K562 (cell line): Measurements from ENCODE around the gene SYNCRIP. TPM values are rescaled to one million over a fixed set of nuclear protein-coding genes. Genes with fewer than 3 reads are reported as not detected.

Experiments used
- AFF1 ChIP-seq, 2 experiments: fragments of 450-650 bp; IDR thresholded peaks; 2 replicates each; pipeline ENCODE4 v1.6.1; 2018; ENCODE audit warnings: mild to moderate bottlenecking in 2 of 2, low read depth in 1 of 2; ENCODE audit not compliant: partially characterized antibody in 2 of 2
- ARHGAP35 ChIP-seq: fragments of 450-650 bp; IDR thresholded peaks from 2 replicates; pipeline ENCODE4 v1.6.1; 2018; ENCODE audit not compliant: partially characterized antibody
- BDP1 ChIP-seq: IDR thresholded peaks from 3 replicates; pipeline ENCODE4 v1.6.1; 2011; ENCODE audit not compliant: insufficient read length, insufficient read depth
- BRD9 ChIP-seq: fragments of 450-650 bp; IDR thresholded peaks from 2 replicates; pipeline ENCODE4 v1.6.1; 2018; ENCODE audit warnings: low read depth; ENCODE audit not compliant: partially characterized antibody
- C11orf30 ChIP-seq: fragments of 450-650 bp; IDR thresholded peaks from 2 replicates; pipeline ENCODE4 v1.6.1; 2016; ENCODE audit warnings: low read depth, mild to moderate bottlenecking
- COPS2 ChIP-seq: fragments of 450-650 bp; conservative IDR thresholded peaks from 2 replicates; pipeline ENCODE4 v1.6.1; 2016; ENCODE audit warnings: mild to moderate bottlenecking, moderate library complexity
- FIP1L1 ChIP-seq: fragments of 200-400 bp; formaldehyde crosslinking; IDR thresholded peaks from 2 replicates; pipeline ENCODE4 v1.6.1; 2018; ENCODE audit warnings: mild to moderate bottlenecking, low read depth, low read length; ENCODE audit not compliant: poor library complexity, severe bottlenecking
- FOSL1 ChIP-seq: fragments of 200-800 bp; sonication (Bioruptor generic); conservative IDR thresholded peaks from 2 replicates; pipeline ENCODE4 v1.6.1; 2016; ENCODE audit warnings: missing genetic modification characterization, missing compliant biosample characterization
- GABPA ChIP-seq: fragments of 200-800 bp; sonication (Bioruptor generic); conservative IDR thresholded peaks from 2 replicates; pipeline ENCODE4 v1.6.1; 2016; ENCODE audit warnings: low read depth, missing genetic modification characterization, missing compliant biosample characterization
- GMEB1 ChIP-seq: fragments of 250-450 bp; sonication (Bioruptor Pico); IDR thresholded peaks from 2 replicates; pipeline ENCODE4 v1.4.0; 2020; ENCODE audit warnings: mild to moderate bottlenecking
- HMG20B ChIP-seq: fragments of 250-450 bp; sonication (Bioruptor Pico); IDR thresholded peaks from 2 replicates; pipeline ENCODE4 v1.5.0; 2021; ENCODE audit warnings: mild to moderate bottlenecking
- HSF4 ChIP-seq: fragments of 250-450 bp; sonication (Bioruptor Pico); IDR thresholded peaks from 2 replicates; pipeline ENCODE4 v2.1.2; 2022; ENCODE audit warnings: mild to moderate bottlenecking, moderate library complexity, borderline replicate concordance
- MEIS2 ChIP-seq: fragments of 450-650 bp; IDR thresholded peaks from 2 replicates; pipeline ENCODE4 v1.6.1; 2014; ENCODE audit warnings: mild to moderate bottlenecking; ENCODE audit not compliant: partially characterized antibody
- MLLT1 ChIP-seq, 2 experiments: fragments of 450-650 bp; IDR thresholded peaks; 2 replicates each; pipeline ENCODE4 v1.6.1; 2016
- NR2C1 ChIP-seq, 2 experiments: fragments of 450-650 bp; IDR thresholded peaks; 2 replicates each; pipeline ENCODE4 v1.6.1; 2017; ENCODE audit warnings: mild to moderate bottlenecking in 2 of 2, antibody characterized with exemption in 1 of 2, inconsistent platforms in 1 of 2, missing compliant biosample characterization in 1 of 2, missing genetic modification characterization in 1 of 2
- PCBP2 ChIP-seq: fragments of 200-400 bp; formaldehyde crosslinking; IDR thresholded peaks from 2 replicates; pipeline ENCODE4 v1.6.1; 2018; ENCODE audit warnings: low read length, low read depth, mild to moderate bottlenecking, moderate library complexity; ENCODE audit not compliant: poor library complexity, severe bottlenecking
- PHF21A ChIP-seq: fragments of 450-650 bp; IDR thresholded peaks from 2 replicates; pipeline ENCODE4 v1.6.1; 2017; ENCODE audit warnings: low read depth, borderline replicate concordance
- RFX1 ChIP-seq: fragments of 450-650 bp; IDR thresholded peaks from 2 replicates; pipeline ENCODE4 v1.6.1; 2016; ENCODE audit warnings: mild to moderate bottlenecking, moderate library complexity
- SREBF2 ChIP-seq: sonication (generic); formaldehyde crosslinking; IDR thresholded peaks from 2 replicates; pipeline ENCODE4 v1.4.0; 2020; ENCODE audit warnings: mild to moderate bottlenecking, missing genetic modification reagents
- XRCC4 ChIP-seq: IDR thresholded peaks from one replicate; pipeline ENCODE4 v1.6.1; 2011; ENCODE audit not compliant: insufficient read depth, insufficient read length; ENCODE audit errors: extremely low read depth
- ZC3H4 ChIP-seq: sonication (generic); formaldehyde crosslinking; IDR thresholded peaks from 2 replicates; pipeline ENCODE4 v1.9.0; 2021; ENCODE audit warnings: missing genetic modification reagents, borderline replicate concordance
- polyA plus RNA-seq, 8 experiments: library from polyadenylated mRNA; depleted of rRNA in 4 of 8; stranded (reverse) in 5 of 8; unstranded in 3 of 8; fragments of >200 nt; fragmentation: Nextera tagmentation in 2 of 8; fragmentation: Illumina TruSeq in 1 of 8; extraction: Ambion mirVana in 2 of 8; extraction: Trizol in 1 of 8; gene quantifications; 2 replicates each; pipeline versions ENCODE4 v1.2.1 to v1.2.3, GENCODE V29; 2011 to 2014; ENCODE audit warnings: inconsistent platforms in 1 of 8, missing spikeins in 1 of 8
- total RNA-seq, 7 experiments: library from RNA; depleted of rRNA in 6 of 7; stranded (reverse); fragments of >200 nt in 6 of 7; fragmentation: Illumina TruSeq in 2 of 7; extraction: Trizol in 2 of 7; gene quantifications; 2 replicates each; pipeline versions ENCODE4 v1.2.1 to v1.2.3, GENCODE V29; 2011 to 2021; ENCODE audit warnings: low replicate concordance in 1 of 7

Gene SYNCRIP
- total and polyA plus RNA-seq, 9 of the 15 experiments (the other 6 are each of a cell fraction or from before 2014, with no cell fraction given), result 46.5 to 295 (median 140) TPM

- peak in 1 of 2 experiments; percentile 68 for TF ChIP-seq AFF1 (IDR thresholded peaks at IDR 0.05; ENCODE audit: low read depth in 1 of 2, partially characterized antibody in 2 of 2)
- no peak for TF ChIP-seq BDP1
- TF ChIP-seq HMG20B (CRISPR knock-in tag), result 0 out of 2 replicates have a peak, but pooled peaks have one; percentile 16
- TF ChIP-seq HSF4 (CRISPR knock-in tag), result no peak
- TF ChIP-seq MLLT1 (IDR thresholded peaks at IDR 0.05), result peak in 1 of 2 experiments; percentile 58; a peak in 2 of 4 replicates
- TF ChIP-seq BRD9, result no peak
- no peak for TF ChIP-seq COPS2
- peak; percentile 66 for TF ChIP-seq GABPA (tag)
- no peak for TF ChIP-seq NR2C1 (IDR thresholded peaks at IDR 0.05)
- peak; percentile 68; the same call in 1 of the 2 replicates for TF ChIP-seq NR2C1 (tag; IDR thresholded peaks at IDR 0.05)
- TF ChIP-seq FIP1L1, result peak; percentile 20
- no peak for TF ChIP-seq ARHGAP35
- no peak for TF ChIP-seq RFX1
- 0 out of 2 replicates have a peak, but pooled peaks have one; percentile 2 for TF ChIP-seq PHF21A
- no peak for TF ChIP-seq C11orf30
- TF ChIP-seq GMEB1 (CRISPR knock-in tag), result no peak
- no peak for TF ChIP-seq MEIS2
- no peak for TF ChIP-seq SREBF2 (CRISPR knock-in tag)
- no peak for TF ChIP-seq XRCC4
- no peak for TF ChIP-seq PCBP2
- TF ChIP-seq FOSL1 (tag), result peak; percentile 14; the same call in 1 of the 2 replicates
- no peak for TF ChIP-seq ZC3H4 (CRISPR knock-in tag)
Observed at GRCh38 chr6:85594197-85594930, 48.3 kb downstream of the SYNCRIP start (continued).
